Measurements from ENCODE around the gene LGR6.
"Not testable (repeated sequence)": the region's sequence is repeated elsewhere in the genome, so short reads cannot be mapped to it uniquely, and the experiment has no call there.

The LGR6 gene

GRCh38 chr1:202176949-202177927 is 16.4 kb upstream of the LGR6 start:
- no peak for DNase-seq (ENCODE audit: low read depth)

GRCh38 chr1:202179828-202180750 is 13.5 kb upstream of the LGR6 start:
- no peak for DNase-seq (ENCODE audit: low read depth)

GRCh38 chr1:202180751-202181139 is 12.9 kb upstream of the LGR6 start:
- DNase-seq (ENCODE audit: low read depth) = not testable (repeated sequence)

GRCh38 chr1:202181586-202181985 is 12.0 kb upstream of the LGR6 start:
- DNase-seq (ENCODE audit: low read depth) = no peak

GRCh38 chr1:202182040-202182877 is 11.3 kb upstream of the LGR6 start:
- DNase-seq (ENCODE audit: low read depth) = no peak

GRCh38 chr1:202184750-202185460 is 8.7 kb upstream of the LGR6 start:
- peak; percentile 69 for DNase-seq (ENCODE audit: low read depth)

GRCh38 chr1:202186327-202186726 is 7.3 kb upstream of the LGR6 start:
- DNase-seq (ENCODE audit: low read depth) = no peak

GRCh38 chr1:202187041-202187671 is 6.4 kb upstream of the LGR6 start:
- no peak for DNase-seq (ENCODE audit: low read depth)

- no peak for DNase-seq (ENCODE audit: low read depth)
Observed at GRCh38 chr1:202187697-202188407, 5.7 kb upstream of the LGR6 start.

- no peak for DNase-seq (ENCODE audit: low read depth)
Observed at GRCh38 chr1:202189001-202189790, 4.4 kb upstream of the LGR6 start.

GRCh38 chr1:202189918-202190715 is 3.5 kb upstream of the LGR6 start:
- no peak for DNase-seq (ENCODE audit: low read depth)

- not testable (repeated sequence) for DNase-seq (ENCODE audit: low read depth)
Observed at GRCh38 chr1:202191391-202191790, 2.2 kb upstream of the LGR6 start.

- DNase-seq (ENCODE audit: low read depth) = no peak
Observed at GRCh38 chr1:202192770-202193613, 607 bp upstream of the LGR6 start.

GRCh38 chr1:202194328-202194648 is 689 bp downstream of the LGR6 start:
- DNase-seq (ENCODE audit: low read depth) = no peak

- DNase-seq (ENCODE audit: low read depth) = no peak
Observed at GRCh38 chr1:202197653-202198365, 4.2 kb downstream of the LGR6 start.

GRCh38 chr1:202198366-202198724 is 4.7 kb downstream of the LGR6 start:
- DNase-seq (ENCODE audit: low read depth) = no peak

Data from stromal cell of bone marrow (primary cell).